Measurements from ENCODE around the gene SFPQ.
"Not testable (repeated sequence)": the region's sequence is repeated elsewhere in the genome, so short reads cannot be mapped to it uniquely, and the experiment has no call there.

Gene SFPQ

DNA sequence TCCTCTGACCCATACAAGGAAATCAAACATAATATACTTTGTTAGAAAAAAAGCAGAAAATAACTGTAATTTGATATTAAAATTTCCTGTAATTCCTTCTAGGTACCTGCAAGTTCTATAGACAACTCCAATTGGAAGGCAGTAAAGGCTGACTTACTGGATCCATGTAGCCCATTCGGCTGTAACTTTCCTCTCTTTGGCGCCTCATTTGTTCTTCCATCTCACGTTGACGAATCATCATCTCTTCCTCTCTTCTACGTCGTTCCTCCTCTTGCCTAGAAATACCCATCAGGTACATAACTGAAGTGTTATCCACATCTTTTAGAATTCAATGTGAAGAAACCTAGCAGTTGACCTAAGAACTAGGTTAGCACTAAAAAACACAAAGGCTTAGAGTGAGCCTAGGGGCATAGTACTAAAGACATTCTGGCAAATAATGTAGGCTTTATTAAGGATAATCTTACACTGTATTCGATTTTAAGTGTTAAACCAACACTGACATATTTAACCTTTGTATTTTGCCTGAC, 5.1 kb downstream of the SFPQ start:
- DNase-seq: no peak

GRCh38 chr1:35186239-35186638, 6.7 kb downstream of the SFPQ start:
- DNase-seq: no peak

GRCh38 chr1:35185200-35185599, 7.7 kb downstream of the SFPQ start:
- DNase-seq: no peak

DNA sequence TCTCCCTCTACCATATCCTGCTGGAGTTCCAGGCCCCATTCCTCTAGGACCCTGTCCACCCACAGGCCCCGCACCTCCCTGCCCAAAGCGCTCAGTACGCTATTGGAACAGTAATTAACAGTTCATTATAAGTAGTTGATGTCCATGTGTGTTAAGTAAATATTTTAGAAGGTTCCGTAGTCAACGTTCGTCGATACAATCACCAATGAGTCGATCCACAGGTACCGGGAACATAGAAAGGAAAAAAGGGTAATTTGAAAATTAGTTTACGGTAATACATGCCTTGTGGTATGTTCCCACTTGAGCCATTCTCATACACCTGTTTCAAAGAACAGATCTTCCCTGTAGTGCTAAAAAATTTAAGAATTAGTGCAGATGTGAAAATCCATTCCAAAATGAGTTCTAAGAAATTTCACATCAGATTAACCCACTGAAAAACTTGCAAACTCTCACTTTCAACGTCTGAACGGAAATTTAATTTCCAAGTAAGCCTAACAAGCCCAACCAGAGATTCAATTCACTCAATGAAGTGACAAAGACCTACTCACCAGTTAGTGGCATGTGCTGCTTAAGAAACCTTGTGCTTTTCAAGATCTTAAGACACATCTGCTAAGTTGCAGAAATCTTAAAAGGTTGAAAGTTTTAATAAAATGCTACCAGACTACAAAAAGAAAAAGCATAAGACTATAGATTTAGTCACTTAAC, 8.3 kb downstream of the SFPQ start:
- no peak for DNase-seq

DNA sequence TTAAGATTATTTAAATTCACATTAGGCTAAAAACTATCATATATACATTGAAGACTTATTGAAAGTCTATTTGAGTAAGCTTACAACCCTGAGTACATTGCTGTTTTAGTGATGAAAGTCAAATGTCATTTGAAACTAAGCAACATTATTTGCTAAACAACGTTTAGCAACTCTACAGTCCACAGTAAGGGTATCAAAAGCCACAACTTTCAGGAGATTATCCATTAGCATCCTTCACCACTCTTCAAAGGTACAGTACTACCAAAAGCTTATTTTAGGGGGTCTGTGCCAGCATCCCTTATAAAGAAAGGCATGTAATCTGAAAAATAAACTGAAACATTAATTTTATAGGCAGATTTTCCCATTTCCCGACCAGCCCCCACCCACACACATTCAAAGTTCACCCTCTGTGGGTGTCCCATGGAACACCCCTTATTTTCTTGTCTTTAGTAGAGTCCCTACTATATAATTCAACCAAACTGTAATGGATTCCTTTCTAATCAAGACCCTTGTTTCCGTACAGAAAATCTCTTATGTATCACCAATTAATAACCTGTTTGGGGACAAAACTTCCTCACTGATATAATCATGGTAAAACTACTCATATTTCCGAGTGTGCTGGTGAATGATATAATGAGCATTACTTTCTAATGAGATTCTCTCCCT, 11.0 kb downstream of the SFPQ start:
- no peak for DNase-seq

- DNase-seq: no peak
Observed at GRCh38 chr1:35180776-35181374, 12.1 kb downstream of the SFPQ start.

GRCh38 chr1:35179908-35180307, 13.0 kb downstream of the SFPQ start:
- DNase-seq: no peak

DNA sequence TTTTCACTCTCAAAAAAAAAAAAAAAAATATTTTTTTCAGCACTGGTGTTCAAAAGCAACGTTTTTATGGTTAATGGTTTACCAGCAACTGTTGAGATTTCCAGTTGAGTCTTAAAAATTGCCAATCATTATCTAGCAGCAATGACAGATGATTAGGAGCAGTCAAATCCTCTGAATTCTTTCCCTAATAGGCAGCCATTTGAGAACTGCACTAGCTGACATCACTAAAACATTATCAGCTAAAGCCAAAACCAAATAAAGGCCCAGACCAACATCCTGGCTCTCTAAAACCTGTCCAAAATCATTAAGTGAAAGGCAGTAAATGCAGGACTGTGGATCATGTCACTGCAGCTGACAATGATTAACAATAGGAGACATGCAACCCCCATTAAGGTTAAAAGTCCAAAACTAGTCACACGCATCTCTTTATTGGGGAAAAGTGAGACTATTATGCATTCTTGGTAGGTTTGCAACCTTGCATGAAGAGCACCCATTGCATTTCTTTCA, 14.0 kb downstream of the SFPQ start:
- no peak for DNase-seq

DNA sequence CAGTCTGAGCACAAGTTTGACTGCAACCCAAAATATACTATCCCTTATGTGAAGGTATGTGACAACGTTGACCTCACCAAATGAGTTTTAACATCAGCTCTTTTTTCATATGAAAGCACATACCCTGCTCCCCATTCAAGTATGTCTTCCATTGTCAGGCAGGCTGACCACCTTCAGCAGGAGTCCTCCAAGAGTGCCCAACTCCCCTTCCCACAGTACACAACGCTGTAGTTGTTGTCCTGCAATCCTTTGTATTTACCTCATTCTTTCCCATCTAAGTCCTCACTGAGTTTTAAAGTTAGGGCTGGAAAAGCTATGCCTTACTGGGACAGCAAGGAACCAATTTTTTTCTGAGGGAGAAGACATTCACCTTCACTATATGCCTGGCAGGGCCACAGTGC, 14.7 kb downstream of the SFPQ start:
- DNase-seq: no peak

GRCh38 chr1:35177237-35177786, 15.6 kb downstream of the SFPQ start:
- DNase-seq: no peak

- no peak for DNase-seq
Observed at GRCh38 chr1:35175602-35176001, 17.3 kb downstream of the SFPQ start.

DNA sequence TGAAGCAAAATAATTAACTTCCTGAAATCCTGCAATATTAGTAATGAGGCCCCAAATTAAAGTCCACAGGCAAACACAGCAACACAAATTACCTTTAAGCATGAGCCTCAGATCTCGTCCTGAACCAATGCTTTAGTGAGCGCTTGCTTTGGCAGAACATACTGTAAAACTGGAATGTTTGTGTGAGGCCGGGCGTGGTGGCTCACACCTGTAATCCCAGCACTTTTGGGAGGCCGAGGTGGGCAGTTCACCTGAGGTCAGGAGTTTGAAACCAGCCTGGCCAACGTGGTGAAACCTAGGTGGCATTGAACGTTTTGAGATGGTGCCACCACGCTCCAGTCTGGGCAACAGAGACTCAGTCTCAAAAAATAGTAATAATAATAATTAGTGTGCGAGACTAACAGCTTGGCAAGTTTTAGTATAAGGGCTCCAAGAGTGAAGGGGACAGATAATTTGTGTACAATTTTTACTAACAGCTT, 17.8 kb downstream of the SFPQ start:
- DNase-seq: no peak

DNA sequence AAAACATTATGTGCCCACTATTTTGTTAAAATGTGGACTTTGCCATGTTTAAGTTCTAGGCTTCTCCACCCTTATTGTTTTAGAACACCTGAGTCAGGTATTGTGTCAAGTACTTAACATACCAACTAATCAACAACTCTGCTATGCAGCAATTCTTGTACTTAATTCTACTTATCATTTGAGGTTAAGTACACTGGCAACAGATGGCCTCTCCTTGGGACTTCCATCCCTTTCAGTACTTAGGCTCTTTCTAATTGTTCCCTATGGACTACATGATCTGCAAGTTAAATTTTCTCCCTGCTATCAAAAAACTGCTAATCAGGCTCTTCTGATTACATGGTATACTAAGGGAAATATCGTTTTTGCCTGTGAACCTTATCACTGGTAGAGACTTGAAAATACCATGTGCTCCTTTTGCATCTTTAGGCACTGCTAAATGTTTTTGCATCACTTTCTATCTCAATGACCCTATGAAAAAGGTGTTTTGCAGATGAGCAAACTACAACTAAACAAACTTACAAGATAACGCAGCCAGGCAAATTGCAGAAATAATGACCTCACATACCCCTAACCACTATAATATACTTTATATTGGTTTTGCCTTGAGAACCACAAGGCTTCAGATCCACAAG, 18.9 kb downstream of the SFPQ start:
- DNase-seq: no peak

DNA sequence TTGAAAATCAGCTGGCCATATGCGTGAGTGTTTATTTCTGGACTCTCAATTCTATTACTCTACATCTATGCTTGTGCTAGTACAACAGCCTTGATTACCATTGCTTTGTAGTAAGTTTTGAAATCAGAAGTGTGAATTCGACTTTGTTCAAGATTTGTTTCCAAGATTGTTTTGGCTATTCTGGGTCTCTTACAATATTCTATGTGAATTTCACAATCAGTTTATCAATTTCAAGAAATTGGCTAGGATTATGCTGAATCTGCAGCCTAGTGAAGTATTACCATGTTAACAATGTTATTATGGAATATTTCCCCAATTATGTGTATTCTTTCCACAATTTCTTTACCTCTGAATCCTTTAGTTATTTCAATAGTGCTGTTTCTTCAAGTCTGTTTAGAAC, 19.5 kb downstream of the SFPQ start:
- no peak for DNase-seq

DNA sequence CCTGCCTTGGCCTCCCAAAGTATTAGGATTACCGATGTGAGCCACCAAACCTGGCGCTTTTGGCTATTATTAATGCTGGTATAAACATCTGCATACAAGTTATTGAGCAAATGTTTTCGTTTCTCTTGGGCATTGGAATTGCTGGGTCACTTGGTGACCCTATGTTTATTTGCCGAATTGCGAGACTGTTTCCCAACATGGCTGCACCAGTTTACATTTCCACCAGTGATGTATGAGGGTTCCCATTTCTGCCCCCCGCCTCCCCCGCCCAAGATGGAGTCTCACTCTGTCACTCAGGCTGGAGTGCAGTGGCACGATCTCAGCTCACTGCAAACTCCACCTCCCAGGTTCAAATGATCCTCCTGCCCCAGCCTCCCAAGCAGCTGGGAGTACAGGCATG, 20.9 kb downstream of the SFPQ start:
- no peak for DNase-seq

- DNase-seq: no peak
Observed at GRCh38 chr1:35171579-35171978, 21.4 kb downstream of the SFPQ start.

- DNase-seq: no peak
Observed at GRCh38 chr1:35164893-35165292, 28.1 kb downstream of the SFPQ start.

- DNase-seq: no peak
Observed at GRCh38 chr1:35151220-35151619, 41.7 kb downstream of the SFPQ start.

GRCh38 chr1:35145892-35146549, 46.9 kb downstream of the SFPQ start:
- not testable (repeated sequence) for DNase-seq

GRCh38 chr1:35143737-35144508, 49.0 kb downstream of the SFPQ start:
- no peak for DNase-seq

GRCh38 chr1:35142728-35143127, 50.2 kb downstream of the SFPQ start:
- DNase-seq: not testable (repeated sequence)

DNA sequence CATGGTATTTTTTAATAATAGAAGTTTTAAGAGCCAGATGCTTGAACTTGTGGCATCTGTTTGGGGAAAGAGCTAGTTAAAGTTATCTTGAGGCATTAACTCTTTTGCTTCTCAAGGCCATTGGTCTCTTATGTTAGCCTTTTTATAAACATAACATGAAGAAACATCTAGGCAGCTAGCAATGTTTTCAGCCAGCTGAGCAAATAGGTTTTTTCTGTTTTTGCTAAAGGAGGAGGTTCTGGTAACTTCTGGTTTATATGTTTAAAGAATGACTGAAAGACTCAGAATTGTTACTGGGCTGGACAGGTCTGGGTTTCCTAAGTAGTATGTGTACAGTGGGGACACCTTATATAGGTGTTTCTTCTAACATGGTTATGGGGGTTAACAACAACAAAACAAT, 50.7 kb downstream of the SFPQ start:
- DNase-seq: not testable (repeated sequence)

Data from activated CD8-positive, alpha-beta memory T cell treated with anti-CD3 and anti-CD28 coated beads for 24 hours (primary cell).